GM12891 (cell line): ENCODE results near the gene SLC30A9.

Source experiments
- DNase-seq: peaks from one replicate; pipeline ENCODE4 v3.0.0; 2011; ENCODE audit warnings: low spot score; ENCODE audit not compliant: insufficient read length
- FAIRE-seq: peaks from 2 replicates; lab custom pipeline; 2011; peaks lifted over from hg19 to GRCh38; lab: Jason Lieb, UNC
- PAX5 ChIP-seq: IDR thresholded peaks from 2 replicates; pipeline ENCODE4 v1.6.1; 2011; ENCODE audit warnings: low read length, moderate library complexity, mild to moderate bottlenecking; ENCODE audit not compliant: insufficient read depth, severe bottlenecking
- POLR2A ChIP-seq: IDR thresholded peaks from 2 replicates; pipeline ENCODE4 v1.6.1; 2011; ENCODE audit warnings: low read depth, low read length, control low read depth
- POLR2AphosphoS5 ChIP-seq: IDR thresholded peaks from 2 replicates; pipeline ENCODE4 v1.6.1; 2011; ENCODE audit warnings: low read depth, low read length, control low read depth
- POU2F2 ChIP-seq: IDR thresholded peaks from 2 replicates; pipeline ENCODE4 v1.6.1; 2011; ENCODE audit warnings: low read depth, mild to moderate bottlenecking, control low read depth, low read length, moderate library complexity
- SPI1 ChIP-seq: IDR thresholded peaks from 2 replicates; pipeline ENCODE4 v1.6.1; 2011; ENCODE audit warnings: low read depth, low read length, control low read depth
- TAF1 ChIP-seq: IDR thresholded peaks from 2 replicates; pipeline ENCODE4 v1.6.1; 2011; ENCODE audit warnings: low read depth, low read length, control low read depth

The SLC30A9 gene

DNA sequence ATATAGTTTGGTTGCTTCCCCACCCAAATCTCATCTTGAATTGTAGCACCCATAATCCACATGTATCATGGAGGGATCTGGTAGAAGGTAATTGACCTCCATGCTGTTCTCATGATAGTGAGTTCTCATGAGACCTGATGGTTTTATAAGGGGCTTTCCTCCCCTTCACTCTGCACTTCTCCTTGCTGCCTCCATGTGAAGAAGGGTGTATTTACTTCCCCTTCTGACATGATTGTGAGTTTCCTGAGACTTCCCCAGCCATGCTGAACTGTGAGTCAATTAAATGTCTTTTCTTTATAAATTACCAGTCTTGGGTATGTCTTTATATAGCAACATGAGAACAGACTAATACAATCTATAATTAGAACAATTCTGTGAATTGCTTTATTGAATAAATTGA, 20.7 kb upstream of the SLC30A9 start:
- FAIRE-seq (no peak), DNase-seq (no peak)
- TF ChIP-seq POU2F2 (no peak), POLR2AphosphoS5 (no peak), PAX5 (no peak), SPI1 (no peak), POLR2A (no peak)

DNA sequence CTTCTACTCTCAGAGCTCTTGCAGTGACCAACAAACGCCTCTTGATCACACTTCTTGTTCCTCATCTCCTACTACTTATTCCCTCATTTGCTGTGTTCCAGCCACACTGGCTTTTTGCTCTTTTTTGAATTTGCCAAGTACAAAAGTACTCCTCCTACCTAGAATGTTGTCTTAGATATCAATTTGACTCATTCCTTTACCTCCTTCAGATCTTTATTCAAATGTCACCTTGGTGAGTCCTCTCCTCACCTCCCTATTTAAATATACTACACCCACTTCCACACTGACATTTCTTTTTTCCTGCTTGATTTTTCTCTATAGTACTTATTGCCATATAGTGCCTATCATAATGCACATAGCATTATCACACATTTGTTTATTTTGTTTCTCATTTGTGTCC, 15.0 kb upstream of the SLC30A9 start:
- FAIRE-seq (no peak), DNase-seq (no peak)
- TF ChIP-seq PAX5, result no peak
- TF ChIP-seq POLR2AphosphoS5, result no peak
- TF ChIP-seq TAF1, result no peak
- no peak for TF ChIP-seq SPI1
- TF ChIP-seq POLR2A, result no peak
- TF ChIP-seq POU2F2, result no peak

DNA sequence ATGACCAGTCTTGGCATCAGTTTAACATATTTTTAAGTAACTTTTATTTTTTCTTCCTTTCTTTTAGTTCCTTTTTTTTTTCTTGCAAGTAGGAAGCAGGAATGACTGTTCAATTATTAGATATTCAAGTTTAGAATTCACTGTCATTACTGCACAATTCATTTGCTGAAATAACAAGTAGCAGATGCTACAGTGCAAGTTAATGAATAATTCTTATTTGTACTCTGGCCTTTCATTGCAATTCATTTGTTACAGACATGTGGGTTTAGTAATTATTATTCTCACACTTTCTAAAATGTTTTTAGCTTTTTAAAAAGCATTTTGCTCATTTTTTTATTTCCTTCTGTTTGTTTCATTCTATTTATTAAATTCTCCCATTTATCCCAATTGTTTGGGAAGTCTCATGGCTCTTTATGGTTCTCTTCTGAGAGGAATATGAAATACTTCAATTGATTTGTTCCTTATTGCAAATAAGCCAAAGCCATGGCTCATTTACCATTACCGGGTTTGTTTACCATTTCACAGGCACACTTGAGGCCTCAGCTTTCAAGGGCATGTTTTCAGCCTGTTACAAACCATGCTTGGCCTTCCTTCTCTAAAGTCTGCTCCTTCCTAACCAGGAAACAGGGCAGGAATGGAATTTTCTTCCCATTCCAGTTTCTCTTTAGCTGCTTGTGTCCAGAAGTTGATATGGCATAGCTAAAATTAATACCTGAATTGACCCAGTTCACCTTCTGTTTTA, 13.4 kb upstream of the SLC30A9 start:
- DNase-seq (no peak), FAIRE-seq (no peak)
- TF ChIP-seq PAX5 (no peak), POU2F2 (no peak)

DNA sequence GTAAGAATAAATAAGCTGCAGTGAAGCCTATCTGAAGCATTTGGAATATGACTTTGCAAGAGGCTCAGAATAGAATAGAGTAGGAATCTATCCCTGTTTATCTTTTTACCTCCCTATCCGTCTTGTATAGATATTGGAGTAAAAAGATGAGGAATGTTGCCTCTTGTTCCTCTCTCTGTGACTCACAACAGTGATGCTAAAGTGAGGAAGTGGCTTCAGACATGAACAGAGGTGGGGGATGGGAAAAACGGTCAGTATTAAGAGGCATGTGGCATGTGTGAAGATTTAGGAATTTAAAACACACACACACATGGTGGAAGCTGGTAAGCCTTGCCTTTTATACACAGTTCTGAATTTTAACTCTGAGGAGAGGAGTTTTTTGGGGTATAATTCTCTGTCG, 12.6 kb upstream of the SLC30A9 start:
- DNase-seq, result no peak
- FAIRE-seq, result no peak
- TF ChIP-seq SPI1 (peak; percentile 42; the same call in 1 of the 2 replicates), PAX5 (no peak), POU2F2 (no peak), POLR2A (no peak)

DNA sequence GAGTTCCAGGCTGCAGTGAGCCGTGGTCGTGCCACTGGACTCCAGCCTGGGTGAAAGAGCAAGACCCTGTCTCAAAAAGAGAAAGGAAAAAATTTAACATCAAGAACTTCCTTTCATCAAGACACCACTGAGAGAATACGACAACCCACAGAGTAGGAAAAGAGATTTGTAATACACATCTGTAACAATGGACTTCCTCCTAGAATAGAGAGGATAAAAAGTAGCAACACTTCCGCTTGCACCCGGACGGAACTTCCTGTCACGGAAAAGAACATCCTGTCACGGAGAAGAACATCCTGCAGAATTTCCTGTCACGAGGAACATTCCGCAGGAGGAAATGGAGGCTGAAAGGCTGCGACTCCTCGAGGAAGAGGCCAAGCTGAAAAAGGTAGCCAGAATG, 8.9 kb upstream of the SLC30A9 start, which contains the start of gene DCAF4L1:
TSS of gene DCAF4L1 (plus strand) at position 301 of the 400 bp plus-strand sequence. CDS start at position 338, 37 bp downstream.
- TF ChIP-seq POLR2AphosphoS5 (no peak), PAX5 (no peak), TAF1 (no peak), POU2F2 (no peak), SPI1 (no peak), POLR2A (no peak)
- FAIRE-seq (no peak), DNase-seq (no peak)

DNA sequence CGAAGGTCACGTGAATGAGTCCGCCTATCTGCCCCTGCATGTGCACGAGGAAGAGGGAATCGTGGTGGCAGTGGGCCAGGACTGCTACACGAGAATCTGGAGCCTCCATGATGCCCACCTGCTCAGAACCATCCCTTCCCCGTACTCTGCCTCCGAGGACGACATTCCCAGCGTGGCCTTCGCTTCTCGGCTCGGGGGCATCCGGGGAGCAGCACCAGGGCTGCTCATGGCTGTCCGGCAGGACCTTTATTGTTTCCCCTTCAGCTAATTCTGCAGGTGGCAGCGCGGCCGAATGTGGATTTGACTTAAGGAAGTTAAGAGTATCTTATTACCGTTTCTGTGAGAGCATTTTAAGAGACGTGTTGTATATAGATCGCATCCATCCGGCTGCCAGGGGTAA, 7.6 kb upstream of the SLC30A9 start:
- FAIRE-seq (no peak), DNase-seq (no peak)
- no peak for TF ChIP-seq POU2F2
- no peak for TF ChIP-seq SPI1
- TF ChIP-seq POLR2A, result no peak
- no peak for TF ChIP-seq POLR2AphosphoS5
- TF ChIP-seq PAX5, result no peak
- no peak for TF ChIP-seq TAF1

DNA sequence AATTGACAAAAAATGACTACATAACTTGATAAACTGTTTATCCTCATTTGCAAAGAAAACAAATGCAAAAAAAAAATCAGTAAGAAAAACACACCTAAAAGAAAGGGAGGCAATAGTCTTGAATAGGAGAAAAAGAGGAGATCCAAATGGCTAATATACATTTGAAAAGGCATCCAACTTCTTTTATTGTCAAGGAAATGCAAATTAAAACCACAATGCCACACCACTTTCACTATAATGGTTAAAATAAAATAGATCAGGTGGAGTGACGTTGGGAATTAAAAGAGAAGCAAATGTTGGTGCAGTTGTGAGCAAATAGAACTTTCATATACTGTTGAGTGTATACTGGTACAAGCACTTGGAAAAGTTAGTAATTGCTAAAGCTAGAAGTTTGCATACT, 5.2 kb upstream of the SLC30A9 start:
- TF ChIP-seq POLR2A (no peak), POU2F2 (no peak), SPI1 (no peak)
- DNase-seq, result no peak
- no peak for FAIRE-seq

DNA sequence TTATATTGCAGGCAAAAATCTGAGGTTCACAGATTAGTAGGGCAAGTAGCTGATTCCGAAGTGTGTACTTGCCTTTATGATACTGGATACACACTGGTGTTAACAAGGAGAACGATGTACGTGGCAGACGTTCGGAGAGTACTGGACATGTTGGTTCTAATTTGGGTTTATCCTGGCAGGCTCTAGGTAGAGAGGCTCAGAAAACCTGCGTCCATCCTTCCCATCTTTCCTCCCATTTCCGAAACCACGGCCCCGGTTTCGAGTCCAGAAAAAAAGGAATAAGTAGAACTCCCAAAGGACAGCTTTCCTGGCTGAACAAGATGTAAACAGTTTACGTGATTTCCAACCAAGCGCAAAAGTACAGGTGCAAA, 351 bp upstream of the SLC30A9 start:
- FAIRE-seq, result no peak
- no peak for TF ChIP-seq SPI1
- TF ChIP-seq POU2F2, result no peak
- no peak for TF ChIP-seq PAX5
- no peak for TF ChIP-seq POLR2A
- no peak for TF ChIP-seq TAF1
- TF ChIP-seq POLR2AphosphoS5, result no peak

DNA sequence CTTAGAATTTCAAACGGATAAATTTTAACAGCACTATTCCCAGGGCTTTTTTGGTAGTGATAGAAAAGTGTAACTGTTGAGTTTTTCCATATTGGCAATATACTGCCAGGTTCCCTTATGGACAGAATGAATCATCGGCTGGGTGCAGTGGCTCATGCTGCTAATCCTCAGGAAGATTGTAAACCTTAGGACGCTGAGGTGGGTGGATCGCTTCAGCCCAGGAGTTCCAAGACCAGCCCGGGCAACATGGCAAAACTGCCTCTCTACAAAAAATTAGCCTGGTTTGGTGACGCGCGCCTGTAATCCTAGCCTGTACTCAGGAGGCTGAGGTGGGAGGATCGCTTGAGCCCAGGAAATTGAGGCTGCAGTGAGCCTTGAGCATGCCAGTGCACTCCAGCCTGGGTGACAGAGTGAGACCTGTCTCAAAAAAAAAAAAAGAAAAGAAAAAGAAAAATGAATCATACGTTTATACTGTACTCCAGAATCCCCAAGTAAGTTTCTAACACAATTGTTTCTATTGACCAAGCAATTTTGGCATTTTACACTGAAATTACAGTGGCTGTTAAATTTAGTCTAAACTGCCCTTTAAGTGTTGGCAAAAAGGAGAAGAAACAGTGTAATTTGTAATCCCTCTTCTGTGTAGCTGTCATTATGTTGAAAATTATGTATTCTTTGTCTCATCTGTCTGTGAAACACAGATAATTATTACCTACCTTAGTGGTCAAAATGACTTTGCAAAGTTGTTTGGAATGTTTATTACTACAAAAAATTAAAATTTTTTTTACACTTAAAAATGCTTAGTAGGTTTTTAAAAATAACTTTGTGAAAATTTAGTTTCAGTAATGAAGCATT, 1.8 kb downstream of the SLC30A9 start:
- no peak for FAIRE-seq
- TF ChIP-seq SPI1 (no peak), TAF1 (no peak), POLR2AphosphoS5 (no peak), POLR2A (no peak), POU2F2 (no peak), PAX5 (no peak)

More for the DNA sequence above, 351 bp upstream of the SLC30A9 start:
- DNase-seq, result no peak

More for the DNA sequence above, 1.8 kb downstream of the SLC30A9 start:
- no peak for DNase-seq
